Stimulated activated CD8-positive, alpha-beta memory T cell treated with anti-CD3 and anti-CD28 coated beads, Interleukin-2, amount 100 ng/mL, for 1 hour (primary cell): ENCODE results near the gene S100A10.

Experiments used
- DNase-seq, 2 donors: peaks; one replicate each; pipeline ENCODE4 v3.0.0-alpha.2; 2020; ENCODE audit warnings: low read depth in 2 of 2

S100A10 gene

DNA sequence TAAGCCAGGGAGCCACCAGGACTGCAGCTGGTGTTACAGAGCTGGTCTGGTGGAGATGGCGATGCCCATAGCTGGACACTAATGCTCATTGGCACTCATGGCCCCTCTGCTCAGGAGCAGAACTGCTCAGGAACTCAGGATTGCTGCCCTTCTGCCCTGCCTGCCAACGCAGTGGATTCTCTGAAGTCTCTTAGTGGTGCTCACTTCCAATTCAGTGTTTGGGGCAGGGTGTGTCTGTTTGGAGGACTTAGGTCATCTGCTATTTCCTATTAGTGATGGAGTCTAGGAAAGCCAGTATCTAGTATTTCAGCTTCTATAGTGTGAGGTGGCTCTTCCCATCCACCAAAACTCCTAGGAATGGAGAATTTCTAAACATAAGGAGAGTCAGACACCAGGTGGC, 29.1 kb downstream of the S100A10 start:
- no peak for DNase-seq

- no peak for DNase-seq
Observed at GRCh38 chr1:151963288-151963687, 30.4 kb downstream of the S100A10 start.

- no peak for DNase-seq
Observed at GRCh38 chr1:151961833-151962232, 31.8 kb downstream of the S100A10 start.

- DNase-seq: no peak
Observed at GRCh38 chr1:151960780-151961513, 32.7 kb downstream of the S100A10 start.

GRCh38 chr1:151958959-151959358, 34.7 kb downstream of the S100A10 start:
- DNase-seq: no peak

DNA sequence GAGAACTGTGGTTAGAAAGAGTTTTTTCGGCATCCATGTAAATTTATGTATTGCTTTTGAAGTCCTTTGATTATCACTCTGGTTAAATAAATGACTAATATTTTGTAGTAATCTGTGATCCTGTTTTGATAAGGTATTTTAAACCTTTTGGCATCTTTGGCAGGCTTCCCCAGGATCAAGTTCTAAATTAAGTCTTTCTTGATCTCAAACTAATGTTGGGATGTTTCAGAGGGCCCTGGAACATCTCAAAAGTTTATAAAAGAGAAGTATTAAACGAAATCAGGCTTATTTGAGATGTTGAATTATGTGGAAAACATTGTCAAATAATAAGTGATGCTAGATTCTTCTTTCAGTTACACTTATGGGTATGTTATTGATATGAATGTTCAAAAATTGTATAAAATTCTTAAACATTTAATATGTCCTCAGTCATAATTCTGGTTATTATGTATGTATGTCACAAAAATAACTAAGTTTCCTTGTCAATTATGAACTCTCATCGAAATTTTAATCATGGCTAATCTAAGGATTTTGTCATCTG, 36.6 kb downstream of the S100A10 start:
- no peak for DNase-seq

DNA sequence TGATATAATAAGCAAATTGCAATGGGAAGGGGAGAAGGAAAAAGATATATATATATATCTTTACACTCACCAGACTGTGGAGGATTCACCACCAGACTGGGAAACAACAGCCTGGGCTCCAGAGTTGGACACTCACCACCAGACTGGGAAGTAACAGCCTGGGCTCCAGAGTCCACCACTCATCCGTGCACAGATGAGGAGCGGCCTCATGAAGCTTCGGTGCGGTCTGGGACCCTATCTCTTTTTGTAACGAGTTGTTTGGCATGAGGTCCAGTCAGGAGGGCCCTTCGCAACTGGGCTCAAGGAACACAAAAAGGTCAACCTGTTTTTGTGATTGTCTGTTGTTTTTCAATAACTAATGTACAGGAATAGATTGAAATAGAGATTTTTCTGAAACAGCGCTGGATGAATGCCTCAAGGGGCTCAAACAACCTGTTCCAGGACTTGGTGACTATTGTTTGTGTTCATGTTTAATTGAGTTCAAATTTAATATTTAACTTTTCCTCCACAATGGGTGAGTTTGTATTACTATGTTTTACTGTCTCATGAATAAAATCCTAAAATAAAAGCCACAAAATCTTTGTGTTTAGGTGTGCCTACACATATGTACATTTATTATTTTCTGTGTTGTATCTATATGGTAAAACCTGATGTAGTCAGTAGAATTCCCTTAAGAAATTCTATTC, 40.1 kb downstream of the S100A10 start:
- no peak for DNase-seq

DNA sequence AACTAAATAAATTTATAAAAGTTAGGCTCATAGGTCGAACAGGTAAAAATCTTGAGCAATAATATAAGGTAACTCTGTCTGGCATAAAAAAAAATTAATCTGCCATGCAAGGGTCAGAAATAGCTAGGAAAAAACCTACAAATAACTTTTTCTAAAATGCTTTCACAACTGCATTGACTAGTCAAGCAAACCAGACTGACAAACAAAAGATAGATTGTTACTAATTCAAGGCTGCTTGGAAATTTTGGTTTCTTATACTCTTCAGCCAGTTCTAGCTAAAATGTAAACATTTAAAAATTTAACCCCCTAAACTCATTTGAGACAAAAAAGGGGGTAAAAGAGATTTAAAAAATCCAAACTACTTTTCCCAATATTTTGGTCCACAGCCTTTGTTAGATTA, 40.8 kb downstream of the S100A10 start:
- no peak for DNase-seq

DNA sequence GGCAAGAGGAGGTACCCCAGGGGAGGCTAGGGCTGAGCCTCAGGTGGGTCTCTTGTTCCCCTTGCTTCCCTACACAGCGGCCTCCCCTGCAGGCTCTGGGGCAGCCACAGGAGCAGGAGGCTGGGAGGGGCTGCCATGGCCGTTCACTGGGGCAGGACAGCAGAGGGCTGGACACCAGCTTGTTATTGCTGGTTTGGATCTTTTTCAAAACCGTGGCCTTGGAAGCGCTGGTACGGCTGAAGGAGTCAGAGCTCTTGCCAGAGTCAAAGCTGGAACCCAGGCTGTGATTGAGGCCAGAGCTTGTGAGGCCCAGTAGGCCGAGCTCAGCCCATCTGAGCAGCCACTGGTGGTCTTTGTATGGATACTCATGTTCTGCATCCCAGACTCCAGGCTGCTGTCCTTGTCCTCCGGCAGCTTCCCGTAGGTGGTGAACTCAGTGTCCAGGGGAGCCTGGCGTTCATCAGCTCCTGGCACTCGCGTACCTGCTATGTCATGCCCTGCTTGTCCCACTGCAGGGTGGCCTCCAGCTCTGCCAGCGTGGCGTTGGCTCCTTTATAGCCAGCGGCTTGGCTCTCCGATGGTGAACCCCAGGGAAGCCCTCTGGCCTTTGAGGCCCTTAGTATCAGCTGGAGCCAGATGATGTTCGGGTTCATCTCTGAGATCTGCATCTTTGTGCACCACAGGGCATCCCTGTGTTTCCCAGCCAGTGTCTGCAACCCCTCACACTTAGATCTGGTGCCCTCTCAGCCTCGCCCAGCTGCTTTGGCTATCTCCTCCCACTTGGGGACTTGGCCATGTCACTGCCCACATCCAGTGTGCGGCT, 44.1 kb downstream of the S100A10 start:
- no peak for DNase-seq

DNA sequence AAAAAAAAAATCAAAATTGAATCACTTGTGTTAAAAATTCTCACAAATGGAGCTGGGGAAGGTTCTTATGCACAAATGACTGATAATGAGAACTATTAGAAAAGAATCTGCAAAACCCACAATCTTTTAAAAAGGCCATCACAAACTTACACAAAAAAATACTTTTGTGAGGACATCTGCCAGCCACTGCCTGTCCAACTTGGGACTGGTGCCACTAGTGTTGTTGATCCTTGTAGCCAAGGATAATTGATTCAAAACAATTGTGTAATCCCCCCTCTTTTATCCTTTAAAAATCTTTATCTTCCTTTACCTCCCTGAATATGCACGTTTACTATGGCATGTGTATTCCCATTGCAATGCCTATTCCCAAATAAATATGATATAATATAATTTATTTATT, 45.2 kb downstream of the S100A10 start:
- no peak for DNase-seq

DNA sequence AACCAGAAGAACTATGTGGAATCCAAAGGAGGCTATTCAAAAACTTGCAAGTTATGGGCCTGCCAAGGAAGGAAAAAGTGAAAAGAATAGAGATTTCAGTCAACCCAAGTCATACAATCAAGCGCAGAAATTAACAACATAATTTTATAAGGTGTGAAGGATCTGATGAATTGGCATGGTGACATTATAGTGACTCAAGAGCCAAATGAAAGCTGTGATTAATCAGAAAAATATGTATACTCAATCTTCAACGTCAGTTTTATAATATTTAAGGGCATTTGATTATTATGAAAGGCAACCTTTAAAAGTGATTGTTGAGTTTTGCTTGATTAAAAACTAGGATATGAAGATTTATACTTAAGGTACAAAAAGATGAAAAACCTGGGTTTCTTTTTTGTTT, 46.5 kb downstream of the S100A10 start:
- no peak for DNase-seq

GRCh38 chr1:151945725-151946722, 47.6 kb downstream of the S100A10 start:
- peak; percentile 66 to 68 for DNase-seq

GRCh38 chr1:151944857-151945575, 48.6 kb downstream of the S100A10 start:
- no peak for DNase-seq

- DNase-seq: no peak
Observed at GRCh38 chr1:151944126-151944856, 49.4 kb downstream of the S100A10 start.

DNA sequence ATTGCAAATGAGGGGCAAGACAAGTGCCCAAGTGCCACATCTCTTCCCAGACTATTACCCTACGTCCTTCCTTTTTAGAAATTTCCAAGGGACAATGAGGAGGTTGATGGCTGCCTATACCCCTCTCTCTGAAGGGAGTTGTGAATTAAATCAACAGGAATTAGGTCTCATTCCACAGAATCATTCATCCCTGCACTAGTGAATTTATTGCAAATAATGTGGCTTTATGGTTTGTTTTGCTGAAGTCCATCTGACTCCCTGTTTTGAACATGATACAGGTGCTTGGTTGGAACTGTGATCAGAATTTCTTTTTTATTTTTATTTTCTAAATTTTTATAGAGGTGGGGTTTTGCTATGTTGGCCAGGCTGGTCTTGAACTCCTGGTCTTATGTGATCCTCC, 50.1 kb downstream of the S100A10 start:
- DNase-seq: no peak

GRCh38 chr1:151942882-151943281, 50.8 kb downstream of the S100A10 start:
- DNase-seq: no peak

GRCh38 chr1:151940541-151940940, 53.1 kb downstream of the S100A10 start:
- DNase-seq: no peak

GRCh38 chr1:151939779-151940178, 53.9 kb downstream of the S100A10 start:
- DNase-seq: no peak

GRCh38 chr1:151939141-151939540, 54.5 kb downstream of the S100A10 start:
- DNase-seq: no peak

- no peak for DNase-seq
Observed at GRCh38 chr1:151936653-151937052, 57.0 kb downstream of the S100A10 start.
